ENCODE measurements around the gene JAK3. TPM values are rescaled to one million over a fixed set of nuclear protein-coding genes. Genes with fewer than 3 reads are reported as not detected.
A peak's percentile ranks its signal among the peaks of the same experiment; 100 is the strongest.
"Not testable (repeated sequence)": the region's sequence is repeated elsewhere in the genome, so short reads cannot be mapped to it uniquely, and the experiment has no call there.

Gene JAK3
- total RNA-seq (1.5 TPM), polyA plus RNA-seq (ENCODE audit: insufficient read depth in 1 of 8, insufficient read length in 8 of 8, low replicate concordance in 1 of 8) (1 to 10 TPM; 1.3 to 2.7 (median 2.2) TPM)
- long read RNA-seq, donor 1 = 0 reads
- long read RNA-seq, donor 2 = 0 reads
- long read RNA-seq, donor 3, partial matches to known transcripts = 389 of 395 reads
- long read RNA-seq, donor 3, other reads (novel, unspliced or antisense) = 6 of 395 reads
- long read RNA-seq, donor 4 = 0 reads
- long read RNA-seq, donor 5 = 0 reads
- long read RNA-seq, donor 6, partial matches to known transcripts = 647 of 675 reads
- long read RNA-seq, donor 6, other reads (novel, unspliced or antisense) = 28 of 675 reads
- long read RNA-seq, donor 7 = 0 reads
- long read RNA-seq, donor 8 = 0 reads
- long read RNA-seq, donor 9 = 0 reads
- long read RNA-seq, donor 10 = 0 reads
- long read RNA-seq, donor 11 = 0 reads

GRCh38 chr19:17847538-17848366, at the start of gene JAK3:
Gene JAK3 (minus strand): TSS chr19:17847982. CDS start chr19:17844417, 3,565 bp downstream.
- H3K36me3 ChIP-seq (ENCODE audit: control insufficient read depth, insufficient read depth, low read length) = no peaks in the 10 kb centered on the region
- peak; percentile 87 for DNase-seq
- H3K4me3 ChIP-seq (ENCODE audit: low read length) = peak within 1 kb of the TSS; percentile 34
- peaks cover 7% of the 10 kb centered on the region for H3K4me1 ChIP-seq (ENCODE audit: control insufficient read depth, insufficient read depth, low read length)
- peak within 1 kb of the TSS; percentile 59 for H3K27ac ChIP-seq (ENCODE audit: low read length)
- H3K27me3 ChIP-seq (ENCODE audit: control insufficient read depth, insufficient read depth, low read length) = peaks cover 18% of the 10 kb centered on the region
- 9% methylated on average over 33 of the region's 40 CpGs for WGBS (ENCODE audit: insufficient coverage)
- H3K9me3 ChIP-seq (replicated peaks; ENCODE audit: control insufficient read depth, low read depth, low read length) = no peaks in the 10 kb centered on the region

- H3K27me3 ChIP-seq (ENCODE audit: control insufficient read depth, insufficient read depth, low read length) = no peaks in the 10 kb centered on the region
- WGBS (ENCODE audit: insufficient coverage) = 53% methylated on average over 2 of the region's 9 CpGs
- no peaks in the 10 kb centered on the region for H3K36me3 ChIP-seq (ENCODE audit: control insufficient read depth, insufficient read depth, low read length)
Measured at GRCh38 chr19:17893766-17894165, 46.0 kb upstream of the JAK3 start.

GRCh38 chr19:17889609-17890214, 41.9 kb upstream of the JAK3 start:
- Histone ChIP-seq H3K4me3 (ENCODE audit: low read length) (no peak overlapping the region), H3K27ac (ENCODE audit: low read length) (no peak overlapping the region), H3K27me3 (ENCODE audit: control insufficient read depth, insufficient read depth, low read length) (no peaks in the 10 kb centered on the region), H3K36me3 (ENCODE audit: control insufficient read depth, insufficient read depth, low read length) (no peaks in the 10 kb centered on the region), H3K9me3 (replicated peaks; ENCODE audit: control insufficient read depth, low read depth, low read length) (no peaks in the 10 kb centered on the region), H3K4me1 (ENCODE audit: control insufficient read depth, insufficient read depth, low read length) (no peaks in the 10 kb centered on the region)
- peak; percentile 66 for DNase-seq
- WGBS (ENCODE audit: insufficient coverage) = 17% methylated on average over 4 of the region's 18 CpGs

More at GRCh38 chr19:17893766-17894165, 46.0 kb upstream of the JAK3 start:
- no peak for DNase-seq
- Histone ChIP-seq H3K9me3 (replicated peaks; ENCODE audit: control insufficient read depth, low read depth, low read length) (no peaks in the 10 kb centered on the region), H3K4me1 (ENCODE audit: control insufficient read depth, insufficient read depth, low read length) (no peaks in the 10 kb centered on the region), H3K27ac (ENCODE audit: low read length) (no peak overlapping the region), H3K4me3 (ENCODE audit: low read length) (no peak overlapping the region)

GRCh38 chr19:17888260-17888659, 40.5 kb upstream of the JAK3 start:
- H3K36me3 ChIP-seq (ENCODE audit: control insufficient read depth, insufficient read depth, low read length) = no peaks in the 10 kb centered on the region
- H3K27ac ChIP-seq (ENCODE audit: low read length) = no peak overlapping the region
- no peaks in the 10 kb centered on the region for H3K9me3 ChIP-seq (replicated peaks; ENCODE audit: control insufficient read depth, low read depth, low read length)
- H3K4me1 ChIP-seq (ENCODE audit: control insufficient read depth, insufficient read depth, low read length) = no peaks in the 10 kb centered on the region
- no peak for DNase-seq
- no peak overlapping the region for H3K4me3 ChIP-seq (ENCODE audit: low read length)
- H3K27me3 ChIP-seq (ENCODE audit: control insufficient read depth, insufficient read depth, low read length) = no peaks in the 10 kb centered on the region
- WGBS (ENCODE audit: insufficient coverage) = 90% methylated on average over 2 of the region's 7 CpGs

GRCh38 chr19:17887221-17887620, 39.4 kb upstream of the JAK3 start:
- H3K9me3 ChIP-seq (replicated peaks; ENCODE audit: control insufficient read depth, low read depth, low read length); DNase-seq; H3K36me3 ChIP-seq (ENCODE audit: control insufficient read depth, insufficient read depth, low read length); H3K27ac ChIP-seq (ENCODE audit: low read length); H3K4me1 ChIP-seq (ENCODE audit: control insufficient read depth, insufficient read depth, low read length); H3K4me3 ChIP-seq (ENCODE audit: low read length); H3K27me3 ChIP-seq (ENCODE audit: control insufficient read depth, insufficient read depth, low read length): not testable (repeated sequence)
- WGBS (ENCODE audit: insufficient coverage) = no CpG with 5 or more reads among the region's 4 CpGs

- no peaks in the 10 kb centered on the region for H3K27me3 ChIP-seq (ENCODE audit: control insufficient read depth, insufficient read depth, low read length)
Measured at GRCh38 chr19:17886515-17886914, 38.7 kb upstream of the JAK3 start.

GRCh38 chr19:17883627-17884410, 36.0 kb upstream of the JAK3 start:
- Histone ChIP-seq H3K4me3 (ENCODE audit: low read length) (no peak overlapping the region), H3K27me3 (ENCODE audit: control insufficient read depth, insufficient read depth, low read length) (no peaks in the 10 kb centered on the region), H3K9me3 (replicated peaks; ENCODE audit: control insufficient read depth, low read depth, low read length) (no peaks in the 10 kb centered on the region), H3K27ac (ENCODE audit: low read length) (no peak overlapping the region), H3K36me3 (ENCODE audit: control insufficient read depth, insufficient read depth, low read length) (no peaks in the 10 kb centered on the region), H3K4me1 (ENCODE audit: control insufficient read depth, insufficient read depth, low read length) (no peaks in the 10 kb centered on the region)
- no peak for DNase-seq
- 77% methylated on average over 19 of the region's 33 CpGs for WGBS (ENCODE audit: insufficient coverage)

More at GRCh38 chr19:17886515-17886914, 38.7 kb upstream of the JAK3 start:
- H3K9me3 ChIP-seq (replicated peaks; ENCODE audit: control insufficient read depth, low read depth, low read length) = no peaks in the 10 kb centered on the region
- H3K4me3 ChIP-seq (ENCODE audit: low read length) = no peak overlapping the region
- 80% methylated on average over 3 of the region's 7 CpGs for WGBS (ENCODE audit: insufficient coverage)
- no peak overlapping the region for H3K27ac ChIP-seq (ENCODE audit: low read length)
- DNase-seq = no peak
- no peaks in the 10 kb centered on the region for H3K36me3 ChIP-seq (ENCODE audit: control insufficient read depth, insufficient read depth, low read length)
- H3K4me1 ChIP-seq (ENCODE audit: control insufficient read depth, insufficient read depth, low read length) = no peaks in the 10 kb centered on the region

GRCh38 chr19:17881701-17882100, 33.9 kb upstream of the JAK3 start:
- no peak for DNase-seq
- 84% methylated on average over 5 of the region's 7 CpGs for WGBS (ENCODE audit: insufficient coverage)
- Histone ChIP-seq H3K36me3 (ENCODE audit: control insufficient read depth, insufficient read depth, low read length) (no peaks in the 10 kb centered on the region), H3K27ac (ENCODE audit: low read length) (no peak overlapping the region), H3K4me3 (ENCODE audit: low read length) (no peak overlapping the region), H3K4me1 (ENCODE audit: control insufficient read depth, insufficient read depth, low read length) (no peaks in the 10 kb centered on the region), H3K27me3 (ENCODE audit: control insufficient read depth, insufficient read depth, low read length) (no peaks in the 10 kb centered on the region), H3K9me3 (replicated peaks; ENCODE audit: control insufficient read depth, low read depth, low read length) (no peaks in the 10 kb centered on the region)

GRCh38 chr19:17879466-17879865, 31.7 kb upstream of the JAK3 start:
- no peak for DNase-seq
- H3K4me3 ChIP-seq (ENCODE audit: low read length) = no peak overlapping the region
- H3K27ac ChIP-seq (ENCODE audit: low read length) = no peak overlapping the region
- 77% methylated on average over 6 of the region's 7 CpGs for WGBS (ENCODE audit: insufficient coverage)
- H3K27me3 ChIP-seq (ENCODE audit: control insufficient read depth, insufficient read depth, low read length) = peaks cover 14% of the 10 kb centered on the region
- H3K9me3 ChIP-seq (replicated peaks; ENCODE audit: control insufficient read depth, low read depth, low read length) = no peaks in the 10 kb centered on the region
- H3K36me3 ChIP-seq (ENCODE audit: control insufficient read depth, insufficient read depth, low read length) = no peaks in the 10 kb centered on the region
- no peaks in the 10 kb centered on the region for H3K4me1 ChIP-seq (ENCODE audit: control insufficient read depth, insufficient read depth, low read length)
